Common myeloid progenitor, CD34-positive (primary cell): ENCODE results near the gene PBX2.
A peak's percentile ranks its signal among the peaks of the same experiment; 100 is the strongest.
"Not testable (repeated sequence)": the region's sequence is repeated elsewhere in the genome, so short reads cannot be mapped to it uniquely, and the experiment has no call there.

Source experiments
- CTCF ChIA-PET: fragments of 350-600 bp; sonication (Branson Sonifier 250); formaldehyde crosslinking; loops from one replicate; lab custom pipeline; 2021; ENCODE audit warnings: antibody characterized with exemption; lab: Charles Lee
- POLR2A ChIA-PET: fragments of 350-600 bp; sonication (Branson Sonifier 250); formaldehyde crosslinking; loops from one replicate; lab custom pipeline; 2021; ENCODE audit warnings: antibody characterized with exemption; lab: Charles Lee
- DNase-seq, 3 donors: peaks; one replicate each; pipeline versions ENCODE4 v3.0.0 to v3.0.0-alpha.2; 2013
- H3K27ac ChIP-seq, 2 experiments: 1 replicate in 1 of 2; 2 replicates in 1 of 2; pipeline ENCODE4 v1.7.0; 2013; ENCODE audit warnings: inconsistent platforms in 2 of 2, low read length in 2 of 2, mild to moderate bottlenecking in 2 of 2, low read depth in 1 of 2, moderate library complexity in 1 of 2; ENCODE audit not compliant: severe bottlenecking in 2 of 2, insufficient read depth in 1 of 2, poor library complexity in 1 of 2
- H3K27me3 ChIP-seq, 5 experiments: replicated peaks in 2 of 5; 1 replicate in 3 of 5; 2 replicates in 2 of 5; pipeline versions ENCODE4 v1.6.1 to v1.7.0; 2013; ENCODE audit warnings: low read length in 4 of 5, mild to moderate bottlenecking in 2 of 5, moderate library complexity in 2 of 5, inconsistent platforms in 1 of 5; ENCODE audit not compliant: insufficient read depth in 5 of 5, control insufficient read depth in 4 of 5
- H3K36me3 ChIP-seq, 4 experiments: 1 replicate in 2 of 4; 2 replicates in 2 of 4; pipeline versions ENCODE4 v1.6.1 to v1.7.0; 2013; ENCODE audit warnings: low read length in 3 of 4, control low read depth in 1 of 4, mild to moderate bottlenecking in 1 of 4; ENCODE audit not compliant: control insufficient read depth in 4 of 4, insufficient read depth in 4 of 4
- H3K4me1 ChIP-seq, 4 experiments: 1 replicate in 3 of 4; 2 replicates in 1 of 4; pipeline versions ENCODE4 v1.6.1 to v1.7.1; 2013; ENCODE audit warnings: low read length in 3 of 4, mild to moderate bottlenecking in 3 of 4, control low read depth in 1 of 4, inconsistent platforms in 1 of 4, moderate library complexity in 1 of 4; ENCODE audit not compliant: control insufficient read depth in 4 of 4, insufficient read depth in 4 of 4; ENCODE audit errors: control extremely low read depth in 1 of 4
- H3K4me3 ChIP-seq, 7 experiments: 1 replicate in 4 of 7; 2 replicates in 3 of 7; pipeline versions ENCODE4 v1.5.1 to v1.7.0; 2013; ENCODE audit warnings: mild to moderate bottlenecking in 7 of 7, low read length in 6 of 7, moderate library complexity in 6 of 7, inconsistent platforms in 2 of 7, low read depth in 2 of 7, control low read depth in 1 of 7; ENCODE audit not compliant: insufficient read depth in 4 of 7, control insufficient read depth in 1 of 7; ENCODE audit errors: extremely low read depth in 1 of 7
- H3K9me3 ChIP-seq, 5 experiments: 1 replicate in 4 of 5; 2 replicates in 1 of 5; pipeline versions ENCODE4 v1.6.1 to v1.7.1; 2013; ENCODE audit warnings: low read length in 4 of 5, mild to moderate bottlenecking in 2 of 5, inconsistent platforms in 1 of 5, low read depth in 1 of 5, moderate library complexity in 1 of 5; ENCODE audit not compliant: control insufficient read depth in 4 of 5, insufficient read depth in 2 of 5; ENCODE audit errors: control extremely low read depth in 1 of 5
- WGBS: methylation state at CpG from one replicate; pipeline ENCODE4 v1.1.5; 2013; ENCODE audit not compliant: insufficient coverage; 5-methylcytosine and 5-hydroxymethylcytosine counted together

PBX2 gene

DNA sequence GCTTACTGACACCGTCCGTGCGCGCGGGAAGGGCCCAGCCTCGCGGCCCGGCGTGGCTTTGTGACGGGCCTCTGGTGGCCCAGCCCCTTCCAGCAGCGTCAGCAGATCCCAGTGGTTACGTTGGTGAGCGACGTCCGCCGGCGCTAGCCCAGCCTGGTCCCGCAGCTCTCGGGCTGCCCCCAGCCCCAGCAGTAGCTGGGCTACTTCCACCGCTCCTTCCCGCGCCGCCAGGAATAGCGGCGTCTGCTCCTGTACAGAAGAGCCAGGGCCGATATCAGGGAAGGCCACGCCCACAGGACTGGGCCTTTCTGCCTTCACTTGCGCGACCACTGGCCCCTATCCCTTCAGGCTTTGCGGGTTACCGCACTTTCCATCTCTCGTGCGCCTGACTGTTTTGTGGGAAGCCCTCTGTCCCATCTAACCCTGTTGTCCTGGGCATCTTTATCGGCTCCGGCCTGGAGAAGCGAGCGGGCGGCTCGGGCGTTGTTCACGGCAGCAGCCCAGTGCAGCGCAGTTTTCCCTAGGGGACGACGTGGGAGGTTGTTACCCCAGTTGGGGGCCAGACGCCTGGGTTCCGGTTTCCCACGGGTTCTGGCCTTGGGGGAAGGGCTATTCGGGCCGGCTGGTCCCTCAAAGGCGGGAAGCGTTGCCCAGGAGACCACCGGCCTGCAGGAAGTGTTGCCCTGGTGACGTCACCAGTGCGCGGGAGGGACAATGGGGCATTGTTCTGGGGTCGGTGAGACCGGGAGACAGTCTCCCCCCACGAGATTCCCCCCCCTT lies 6.1 kb upstream of the PBX2 start:
- CTCF ChIA-PET: interaction anchor here (0.7 to 2.9 kb wide), 18 partner anchors 11 to 262 kb away, joined by 3 to 13 read pairs (median 3); partner anchors contain the start of genes FKBPL and NOTCH4
- H3K9me3 ChIP-seq: no peaks in the 10 kb centered on the region
- peak overlapping the region; percentile 98 to 99 for H3K27ac ChIP-seq
- POLR2A ChIA-PET: interaction anchor here (0.5 to 1.6 kb wide), 6 partner anchors 15 to 493 kb away, joined by 3 to 6 read pairs (median 4); partner anchors contain the start of genes AGPAT1 and ATF6B
- H3K4me3 ChIP-seq: peak overlapping the region; percentile 84 to 98 (median 95)
- DNase-seq: peak; percentile 60 to 83 (median 78)
- H3K27me3 ChIP-seq: no peaks in the 10 kb centered on the region
- WGBS: 0% methylated on average over 48 of the region's 58 CpGs
- H3K4me1 ChIP-seq: peaks cover 16 to 59% (median 55%) of the 10 kb centered on the region in 4 experiments
- H3K36me3 ChIP-seq: no peaks in the 10 kb centered on the region

DNA sequence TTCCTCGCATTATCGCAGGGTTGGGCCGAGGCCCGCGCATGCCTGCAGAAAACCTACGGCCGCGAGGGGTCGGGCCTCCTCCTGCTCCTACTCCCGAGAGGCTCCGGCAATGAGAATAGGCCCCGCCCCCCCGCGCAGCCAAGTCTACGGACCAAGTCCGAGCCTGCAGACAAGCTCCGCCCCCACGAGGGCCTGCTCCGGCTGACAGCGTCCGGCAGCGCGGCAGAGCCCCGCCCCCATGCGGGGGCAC lies 5.6 kb upstream of the PBX2 start:
- Histone ChIP-seq H3K9me3 (no peaks in the 10 kb centered on the region), H3K27ac (peak overlapping the region; percentile 98 to 99), H3K36me3 (no peaks in the 10 kb centered on the region), H3K27me3 (no peaks in the 10 kb centered on the region), H3K4me1 (peaks cover 16 to 64% (median 61%) of the 10 kb centered on the region in 4 experiments), H3K4me3 (peak overlapping the region in 6 of 7 experiments; percentile 84 to 98 (median 96))
- CTCF ChIA-PET: interaction anchor here (0.7 to 2.9 kb wide), 15 partner anchors 13 to 79 kb away, joined by 3 to 13 read pairs (median 3); partner anchors contain the start of gene FKBPL
- WGBS: 0% methylated on average over 25 of the region's 25 CpGs
- DNase-seq: peak; percentile 100
- POLR2A ChIA-PET: interaction anchor here (0.5 to 1.6 kb wide), 4 partner anchors 14 to 494 kb away, joined by 3 to 6 read pairs (median 4); partner anchors contain the start of genes AGPAT1 and ATF6B

DNA sequence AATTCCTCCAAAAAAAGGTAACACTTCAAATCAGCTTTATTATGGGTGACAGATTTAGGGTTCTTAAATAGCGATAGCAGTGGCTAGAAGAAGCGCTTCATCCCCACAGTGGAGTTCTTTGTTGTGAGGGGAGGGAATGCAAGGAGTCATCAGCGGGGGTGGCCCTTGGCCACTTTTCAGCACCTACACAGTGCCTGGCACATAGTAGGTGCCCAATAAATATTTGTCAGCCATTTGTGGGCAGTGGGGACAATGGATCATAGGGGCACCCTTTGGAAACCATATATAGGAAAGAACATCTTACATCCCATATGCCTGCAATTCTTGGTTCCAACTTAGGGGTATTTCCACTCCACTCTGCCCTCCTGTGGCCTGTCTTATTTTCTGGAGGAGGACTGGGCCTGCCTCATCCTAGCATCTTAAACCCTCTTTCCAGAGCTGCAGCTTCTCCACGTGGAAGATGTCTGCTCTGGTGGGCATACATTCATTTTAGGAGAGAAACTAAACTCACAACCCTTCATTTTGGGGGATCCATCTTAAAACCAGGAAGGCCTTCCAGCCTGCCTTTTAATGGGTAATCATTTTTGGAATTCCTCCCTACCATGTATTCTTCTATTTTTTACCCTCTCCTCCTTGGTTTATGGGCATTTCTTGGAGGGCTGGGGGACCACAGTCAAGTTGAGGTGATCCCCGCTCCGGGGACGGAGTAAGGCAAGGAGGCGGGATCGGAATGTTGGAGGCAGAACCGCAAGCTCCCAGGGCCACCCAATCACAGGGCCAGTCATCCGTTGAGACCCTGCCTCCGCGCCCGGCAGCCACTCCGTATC lies 5.0 kb upstream of the PBX2 start:
- POLR2A ChIA-PET: interaction anchor here (1.1 to 1.6 kb wide), 3 partner anchors 14 to 67 kb away, joined by 3 to 6 read pairs (median 6); partner anchors contain the start of genes AGPAT1 and ATF6B
- Histone ChIP-seq H3K4me1 (peaks cover 16 to 69% (median 64%) of the 10 kb centered on the region in 4 experiments), H3K9me3 (no peaks in the 10 kb centered on the region), H3K36me3 (no peaks in the 10 kb centered on the region), H3K27ac (peak overlapping the region; percentile 58 to 79), H3K4me3 (peak overlapping the region in 6 of 7 experiments; percentile 66 to 96 (median 78)), H3K27me3 (no peaks in the 10 kb centered on the region)
- WGBS: 0% methylated on average over 12 of the region's 15 CpGs
- CTCF ChIA-PET: interaction anchor here (0.7 to 2.9 kb wide), 15 partner anchors 12 to 78 kb away, joined by 3 to 13 read pairs (median 4); partner anchors contain the start of gene FKBPL
- DNase-seq: peak; percentile 78 to 85 (median 84)

DNA sequence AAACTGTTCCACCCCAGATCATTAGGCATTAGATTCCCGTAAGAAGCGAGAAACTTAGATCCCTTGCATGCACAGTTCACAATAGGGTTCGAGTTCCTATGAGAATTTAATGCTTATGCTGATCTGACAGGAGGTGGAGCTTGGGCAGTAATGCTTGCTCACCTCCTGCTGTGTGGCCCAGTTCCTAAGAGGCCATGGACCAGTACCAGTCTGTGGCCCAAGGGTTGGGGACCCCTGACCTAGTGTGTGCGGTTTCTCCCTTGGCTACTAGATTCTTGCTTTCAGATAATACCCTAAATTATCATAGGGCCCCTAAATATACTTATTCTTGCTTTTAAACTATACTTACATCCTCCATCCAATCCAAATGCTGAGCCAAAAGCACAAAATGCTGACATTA lies 4.4 kb upstream of the PBX2 start:
- no peak for DNase-seq
- Histone ChIP-seq H3K27me3 (no peaks in the 10 kb centered on the region), H3K4me3 (peak overlapping the region in 3 of 7 experiments; percentile 82 to 85 (median 82)), H3K9me3 (no peaks in the 10 kb centered on the region), H3K4me1 (peaks cover 16 to 69% (median 64%) of the 10 kb centered on the region in 4 experiments), H3K36me3 (no peaks in the 10 kb centered on the region), H3K27ac (peak overlapping the region in 1 of 2 experiments; percentile 27)
- CTCF ChIA-PET: interaction anchor here (0.7 to 2.0 kb wide), 5 partner anchors 12 to 78 kb away, joined by 3 to 13 read pairs (median 6); partner anchors contain the start of gene FKBPL
- POLR2A ChIA-PET: interaction anchor here (1.6 kb wide), 1 partner anchor 66 kb away, joined by 6 read pairs; the partner anchor contains the start of gene ATF6B
- 100% methylated on average over 4 of the region's 4 CpGs for WGBS

DNA sequence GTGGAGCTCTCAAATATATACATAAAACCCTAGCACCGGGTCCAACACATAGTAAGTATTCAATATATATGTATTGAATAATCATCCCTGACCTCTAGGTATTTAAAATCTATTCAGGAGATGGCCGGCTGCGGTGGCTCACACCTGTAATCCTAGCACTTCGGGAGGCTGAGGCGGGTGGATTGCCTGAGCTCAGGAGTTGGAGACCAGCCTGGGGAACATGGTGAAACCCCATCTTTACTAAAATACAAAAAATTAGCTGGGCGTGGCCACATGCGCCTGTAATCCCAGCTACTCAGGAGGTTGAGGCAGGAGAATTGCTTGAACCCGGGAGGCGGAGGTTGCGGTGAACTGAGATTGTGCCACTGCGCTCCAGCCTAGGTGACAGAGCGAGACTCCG lies 3.1 kb upstream of the PBX2 start:
- Histone ChIP-seq H3K4me3 (peak overlapping the region; percentile 45 to 89 (median 76)), H3K27ac (peak overlapping the region; percentile 87 to 93), H3K4me1 (peaks cover 19 to 80% (median 76%) of the 10 kb centered on the region in 4 experiments)
- not testable (repeated sequence) for DNase-seq, H3K9me3 ChIP-seq, H3K27me3 ChIP-seq, H3K36me3 ChIP-seq
- POLR2A ChIA-PET: interaction anchor here (0.8 to 1.3 kb wide), 4 partner anchors 14 to 65 kb away, joined by 3 to 5 read pairs (median 4); partner anchors contain the start of genes ATF6B and RNF5
- CTCF ChIA-PET: interaction anchor here (0.6 to 2.0 kb wide), 9 partner anchors 11 to 1335 kb away, joined by 3 to 7 read pairs (median 5); no protein-coding TSS in a partner anchor
- WGBS: 75% methylated on average over 9 of the region's 13 CpGs

DNA sequence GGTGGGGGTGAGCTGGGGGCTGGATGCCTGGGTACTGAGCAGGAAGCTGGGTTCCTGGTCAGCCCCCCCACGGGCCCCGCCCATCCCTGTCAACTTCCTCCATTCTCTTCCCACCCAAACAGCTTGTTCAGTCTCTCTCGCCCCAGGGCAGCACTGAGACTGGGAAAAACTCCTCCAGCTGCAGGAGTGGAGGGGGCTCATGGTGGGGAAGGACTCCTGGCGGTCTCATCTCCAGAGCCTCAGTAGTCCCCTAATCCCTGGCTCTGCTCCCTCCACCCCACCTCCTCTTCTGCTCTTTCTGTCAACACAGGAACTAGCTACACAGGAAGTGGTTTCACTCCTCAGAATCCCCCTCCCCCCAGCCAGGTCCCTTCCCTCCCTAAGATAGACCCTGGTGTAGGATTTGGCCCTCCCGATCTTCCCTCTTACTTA lies 2.6 kb upstream of the PBX2 start, which contains the start of gene GPSM3:
Gene GPSM3, minus strand, starts transcription at position 36 of the 432 bp plus-strand sequence. CDS start 130 bp downstream, outside the sequence.
- H3K4me1 ChIP-seq: peaks cover 19 to 84% (median 80%) of the 10 kb centered on the region in 4 experiments
- CTCF ChIA-PET: interaction anchor here (0.8 to 2.0 kb wide), 9 partner anchors 10 to 75 kb away, joined by 3 to 7 read pairs (median 5); no protein-coding TSS in a partner anchor
- DNase-seq: peak; percentile 58 to 68 (median 65)
- POLR2A ChIA-PET: interaction anchor here (0.5 to 1.3 kb wide), 5 partner anchors 13 to 384 kb away, joined by 3 to 5 read pairs (median 3); partner anchors contain the start of genes ATF6B and RNF5
- H3K36me3 ChIP-seq: peaks cover 0 to 12% (median 2%) of the 10 kb centered on the region in 4 experiments
- H3K9me3 ChIP-seq: no peaks in the 10 kb centered on the region
- H3K27ac ChIP-seq: peak within 1 kb of the TSS; percentile 87 to 93
- WGBS: 0% methylated on average over 1 of the region's 5 CpGs
- H3K4me3 ChIP-seq: peak within 1 kb of the TSS; percentile 45 to 89 (median 76)
- no peaks in the 10 kb centered on the region for H3K27me3 ChIP-seq
